K562 (cell line): ENCODE data around the gene PTPRR. TPM values are rescaled to one million over a fixed set of nuclear protein-coding genes. Genes with fewer than 3 reads are reported as not detected.

ENCODE experiments used
- ATAC-seq: fragments of 200-7000 bp; cut with Tn5 transposase; 3 replicates; pipeline ENCODE4 v1.9.1; 2020; ENCODE audit warnings: moderate library complexity
- BruUV-seq: library from RNA; stranded (reverse); fragments of 400-500 nt; replicated peaks from 2 replicates; lab custom pipeline; 2021; lab: Mats Ljungman, UMichigan
- CTCF ChIA-PET: fragments of 300-600 bp; formaldehyde crosslinking; extraction: SDS; loops from one replicate; lab custom pipeline; 2021; ENCODE audit warnings: low intra/inter-chr PET ratio; lab: Yijun Ruan, JAX
- POLR2A ChIA-PET: fragments of 300-600, 350-650 bp; sonication (Branson Sonifier 250); formaldehyde crosslinking; extraction: SDS; loops from one replicate; lab custom pipeline; 2021; ENCODE audit warnings: antibody characterized with exemption, inconsistent platforms; lab: Yijun Ruan, JAX
- DNase-seq, 4 experiments: peaks; one replicate each; pipeline versions ENCODE4 v3.0.0 to v3.0.0-alpha.2; 2011 to 2018; ENCODE audit warnings: low spot score in 3 of 4, mixed read lengths in 3 of 4; ENCODE audit errors: extremely low read depth in 1 of 4
- FAIRE-seq: peaks from 2 replicates; lab custom pipeline; 2011; peaks lifted over from hg19 to GRCh38; lab: Jason Lieb, UNC
- H2AFZ ChIP-seq: 2 replicates; pipeline ENCODE4 v1.6.0; 2011; ENCODE audit warnings: low read depth, low read length, control low read depth, inconsistent platforms
- H3K27ac ChIP-seq: fragments of 200-600 bp; 3 replicates; pipeline ENCODE4 v1.8.0; 2011; ENCODE audit warnings: low read depth, mild to moderate bottlenecking, control low read depth, inconsistent platforms, low read length, moderate library complexity, mixed read lengths; ENCODE audit errors: extremely low read depth
- H3K27me3 ChIP-seq, 2 experiments: fragments of 300-600 bp in 1 of 2; 2 replicates in 1 of 2; 3 replicates in 1 of 2; pipeline versions ENCODE4 v1.6.0 to v1.8.0; 2011; ENCODE audit warnings: inconsistent platforms in 2 of 2, low read length in 2 of 2, mild to moderate bottlenecking in 1 of 2, mixed read lengths in 1 of 2, moderate library complexity in 1 of 2; ENCODE audit not compliant: control insufficient read depth in 2 of 2, insufficient read depth in 2 of 2
- H3K36me3 ChIP-seq: fragments of 300-600 bp; 3 replicates; pipeline ENCODE4 v1.8.0; 2011; ENCODE audit warnings: mild to moderate bottlenecking, low read length, inconsistent platforms; ENCODE audit not compliant: control insufficient read depth, insufficient read depth
- H3K4me1 ChIP-seq, 2 experiments: fragments of 200-600 bp in 1 of 2; replicated peaks in 1 of 2; 2 replicates in 1 of 2; 3 replicates in 1 of 2; pipeline versions ENCODE4 v1.5.1 to v1.8.0; 2011; ENCODE audit warnings: inconsistent platforms in 2 of 2, low read length in 2 of 2, mild to moderate bottlenecking in 1 of 2, mixed read lengths in 1 of 2, moderate library complexity in 1 of 2; ENCODE audit not compliant: control insufficient read depth in 2 of 2, insufficient read depth in 2 of 2
- H3K4me2 ChIP-seq: 2 replicates; pipeline ENCODE4 v1.6.1; 2011; ENCODE audit warnings: low read length, control low read depth, inconsistent platforms, mixed read lengths; ENCODE audit not compliant: insufficient read depth
- H3K4me3 ChIP-seq: fragments of 200-600 bp; sonication (generic), shearing (Covaris generic); 2 replicates; pipeline ENCODE4 v1.5.1; 2016; ENCODE audit warnings: control low read depth, inconsistent platforms
- H3K79me2 ChIP-seq: fragments of 200-600 bp; 3 replicates; pipeline ENCODE4 v1.8.0; 2011; ENCODE audit warnings: low read length, inconsistent platforms; ENCODE audit not compliant: control insufficient read depth, insufficient read depth
- H3K9ac ChIP-seq, 2 experiments: 2 replicates each; pipeline versions ENCODE4 v1.6.0 to v1.6.1; 2011; ENCODE audit warnings: low read depth in 2 of 2, low read length in 2 of 2, control low read depth in 1 of 2, inconsistent platforms in 1 of 2, mild to moderate bottlenecking in 1 of 2, mixed read lengths in 1 of 2; ENCODE audit not compliant: insufficient read depth in 1 of 2
- H3K9me1 ChIP-seq: one replicate; pipeline ENCODE4 v1.6.0; 2011; ENCODE audit warnings: inconsistent platforms, mild to moderate bottlenecking, low read length, moderate library complexity; ENCODE audit not compliant: control insufficient read depth, insufficient read depth
- H3K9me3 ChIP-seq: replicated peaks from 2 replicates; pipeline ENCODE4 v1.5.1; 2011; ENCODE audit warnings: low read depth, low read length, inconsistent platforms; ENCODE audit not compliant: control insufficient read depth, insufficient read depth
- H4K20me1 ChIP-seq: replicated peaks from 2 replicates; pipeline ENCODE4 v1.6.1; 2011; ENCODE audit warnings: low read length, inconsistent platforms, mixed read lengths; ENCODE audit not compliant: control insufficient read depth, insufficient read depth
- CSDE1 ChIP-seq, 2 experiments: fragments of 450-650 bp; IDR thresholded peaks; 2 replicates each; pipeline ENCODE4 v1.6.1; 2016; ENCODE audit warnings: mild to moderate bottlenecking in 1 of 2
- DIDO1 ChIP-seq: fragments of 450-650 bp; IDR thresholded peaks from 2 replicates; pipeline ENCODE4 v1.6.1; 2016; ENCODE audit warnings: low read depth, missing biosample characterization, missing genetic modification characterization
- ID3 ChIP-seq, 2 experiments: fragments of 250-450 bp in 1 of 2; fragments of 450-650 bp in 1 of 2; sonication (Bioruptor Pico) in 1 of 2; IDR thresholded peaks; 2 replicates each; pipeline versions ENCODE4 v1.6.1 to v1.8.0; 2016 to 2021; ENCODE audit warnings: mild to moderate bottlenecking in 2 of 2, moderate library complexity in 2 of 2, missing compliant biosample characterization in 1 of 2, missing genetic modification characterization in 1 of 2
- LCOR ChIP-seq: sonication (generic); formaldehyde crosslinking; IDR thresholded peaks from 2 replicates; pipeline ENCODE4 v1.8.0; 2022; ENCODE audit warnings: mild to moderate bottlenecking, missing genetic modification reagents
- MYNN ChIP-seq, 2 experiments: sonication (generic); formaldehyde crosslinking in 1 of 2; IDR thresholded peaks; 2 replicates each; pipeline versions ENCODE4 v1.5.0 to v1.6.1; 2016 to 2020; ENCODE audit warnings: antibody characterized with exemption in 1 of 2, missing genetic modification reagents in 1 of 2
- NCOA6 ChIP-seq: fragments of 450-650 bp; IDR thresholded peaks from 2 replicates; pipeline ENCODE4 v1.6.1; 2017; ENCODE audit warnings: mild to moderate bottlenecking
- NCOR1 ChIP-seq: fragments of 450-650 bp; IDR thresholded peaks from 2 replicates; pipeline ENCODE4 v1.6.1; 2016; ENCODE audit warnings: mild to moderate bottlenecking, moderate library complexity
- NFIX ChIP-seq: fragments of 250-450 bp; sonication (Bioruptor Pico); IDR thresholded peaks from 2 replicates; pipeline ENCODE4 v1.4.0; 2020; ENCODE audit warnings: low read depth, mild to moderate bottlenecking, moderate library complexity
- PHB ChIP-seq: fragments of 250-450 bp; sonication (Bioruptor Pico); IDR thresholded peaks from 2 replicates; pipeline ENCODE4 v1.5.0; 2021
- POLR3A ChIP-seq: IDR thresholded peaks from 2 replicates; pipeline ENCODE4 v1.6.1; 2011; ENCODE audit warnings: borderline replicate concordance, mild to moderate bottlenecking, moderate library complexity; ENCODE audit not compliant: insufficient read length, insufficient read depth; ENCODE audit errors: extremely low read depth
- PYGO2 ChIP-seq: fragments of 450-650 bp; IDR thresholded peaks from 2 replicates; pipeline ENCODE4 v1.6.1; 2016; ENCODE audit warnings: mild to moderate bottlenecking, missing genetic modification characterization, moderate library complexity, missing compliant biosample characterization
- RAD51 ChIP-seq: fragments of 450-650 bp; IDR thresholded peaks from 2 replicates; pipeline ENCODE4 v1.7.1; 2016; ENCODE audit warnings: low read depth, mild to moderate bottlenecking, borderline replicate concordance
- SETDB1 ChIP-seq: IDR thresholded peaks from one replicate; pipeline ENCODE4 v1.6.1; 2012; ENCODE audit warnings: low read length, control low read depth, inconsistent platforms
- SIN3A ChIP-seq, 2 experiments: fragments of 150-350 bp in 1 of 2; IDR thresholded peaks; 2 replicates each; pipeline ENCODE4 v1.6.1; 2011 to 2016; ENCODE audit warnings: borderline replicate concordance in 2 of 2, low read depth in 2 of 2, low read length in 2 of 2, mild to moderate bottlenecking in 2 of 2, moderate library complexity in 2 of 2; ENCODE audit not compliant: control insufficient read depth in 1 of 2
- SMARCE1 ChIP-seq: fragments of 450-650 bp; IDR thresholded peaks from 2 replicates; pipeline ENCODE4 v1.7.1; 2016; ENCODE audit warnings: mild to moderate bottlenecking
- SNAPC5 ChIP-seq: fragments of 250-450 bp; sonication (Bioruptor Pico); IDR thresholded peaks from 2 replicates; pipeline ENCODE4 v1.8.0; 2021; ENCODE audit warnings: moderate library complexity, mild to moderate bottlenecking, inconsistent platforms
- TFAP4 ChIP-seq: sonication (generic); formaldehyde crosslinking; IDR thresholded peaks from 2 replicates; pipeline ENCODE4 v1.8.0; 2022; ENCODE audit warnings: missing genetic modification reagents, mild to moderate bottlenecking, moderate library complexity, borderline replicate concordance
- U2AF1 ChIP-seq: fragments of 200-400 bp; formaldehyde crosslinking; optimal IDR thresholded peaks from 2 replicates; pipeline ENCODE3; 2017; ENCODE audit warnings: mild to moderate bottlenecking, low read depth, low read length, moderate library complexity
- ZKSCAN1 ChIP-seq: fragments of 150-350 bp; IDR thresholded peaks from 2 replicates; pipeline ENCODE4 v1.6.1; 2016; ENCODE audit warnings: low read depth, low read length
- ZKSCAN3 ChIP-seq: fragments of 250-450 bp; sonication (Bioruptor Pico); IDR thresholded peaks from 2 replicates; pipeline ENCODE4 v1.4.0; 2020
- ZSCAN29 ChIP-seq: fragments of 450-650 bp; IDR thresholded peaks from 2 replicates; pipeline ENCODE4 v1.6.1; 2017
- in situ Hi-C: fragments of 300-500 bp; cut with MboI; formaldehyde crosslinking; loops from 4 replicates; pipeline ENCODE4 v1.15.0; 2018; ENCODE audit warnings: inconsistent platforms, mixed read lengths
- intact Hi-C: fragments of 100-400 bp; cut with micrococcal nuclease; formaldehyde crosslinking; loops from 2 replicates; pipeline ENCODE4 v1.14.2; 2022
- polyA plus RNA-seq, 8 experiments: library from polyadenylated mRNA; depleted of rRNA in 4 of 8; stranded (reverse) in 5 of 8; unstranded in 3 of 8; fragments of >200 nt; fragmentation: Nextera tagmentation in 2 of 8; fragmentation: Illumina TruSeq in 1 of 8; extraction: Ambion mirVana in 2 of 8; extraction: Trizol in 1 of 8; gene quantifications; 2 replicates each; pipeline versions ENCODE4 v1.2.1 to v1.2.3, GENCODE V29; 2011 to 2014; ENCODE audit warnings: inconsistent platforms in 1 of 8, missing spikeins in 1 of 8
- total RNA-seq, 7 experiments: library from RNA; depleted of rRNA in 6 of 7; stranded (reverse); fragments of >200 nt in 6 of 7; fragmentation: Illumina TruSeq in 2 of 7; extraction: Trizol in 2 of 7; gene quantifications; 2 replicates each; pipeline versions ENCODE4 v1.2.1 to v1.2.3, GENCODE V29; 2011 to 2021; ENCODE audit warnings: low replicate concordance in 1 of 7
- TF ChIP-seq, protein P1 (sequence below): sonication (generic); formaldehyde crosslinking; IDR thresholded peaks from 2 replicates; pipeline ENCODE4 v1.8.0; 2022; ENCODE audit warnings: mild to moderate bottlenecking, missing genetic modification reagents

Gene PTPRR
- total and polyA plus RNA-seq, 9 of the 15 experiments (the other 6 are each of a cell fraction or from before 2014, with no cell fraction given): 6.6 to 41.7 (median 12.3) TPM

DNA sequence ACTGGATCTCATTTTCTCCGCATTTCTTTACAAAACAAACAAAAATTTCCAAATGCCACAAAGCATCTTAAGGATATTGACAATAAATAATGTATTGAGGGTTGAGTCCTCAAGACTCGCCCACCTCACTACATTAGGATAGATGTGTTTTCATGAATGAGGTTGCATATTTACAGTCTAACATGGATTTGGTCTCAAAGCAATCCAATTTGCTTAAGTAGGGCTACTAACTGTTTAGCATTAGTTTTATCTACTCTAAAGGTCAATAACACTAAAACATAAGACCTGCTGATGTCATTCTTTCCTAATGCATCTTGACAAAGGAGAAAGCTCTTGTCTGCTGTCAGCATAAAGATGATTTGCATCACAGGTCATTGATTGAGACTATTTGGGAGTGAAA, 82.4 kb downstream of the PTPRR start (continued):
- no peak for TF ChIP-seq CSDE1 (IDR thresholded peaks at IDR 0.05)
- TF ChIP-seq PYGO2 (tag): no peak
- TF ChIP-seq LCOR (CRISPR knock-in tag): no peak
- TF ChIP-seq SMARCE1: no peak
- no peak for TF ChIP-seq DIDO1 (tag)
- no peak for TF ChIP-seq RAD51
- no peak for TF ChIP-seq U2AF1
- no peak for TF ChIP-seq ZKSCAN3 (CRISPR knock-in tag)
- TF ChIP-seq ZSCAN29: no peak

DNA sequence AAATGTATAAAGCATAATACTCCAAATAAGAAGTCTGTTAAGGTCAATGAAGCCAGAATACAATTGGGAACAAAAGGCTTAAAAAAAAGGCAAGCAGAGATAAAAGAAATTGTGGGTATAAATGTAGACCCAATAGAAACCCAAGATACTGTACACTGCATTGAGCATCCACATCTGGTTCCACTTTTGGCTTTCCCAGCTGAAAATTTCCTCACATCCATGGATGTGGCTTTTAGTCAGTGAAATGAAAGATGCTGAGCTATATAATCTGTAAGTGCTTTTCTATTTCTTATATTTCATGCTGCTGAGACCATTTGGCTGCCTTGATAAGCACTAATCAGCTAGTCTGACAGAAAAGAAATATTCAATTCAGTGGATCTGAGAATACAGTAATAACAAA, 83.5 kb downstream of the PTPRR start:
- no peak overlapping the region for H3K27ac ChIP-seq
- no peaks in the 10 kb centered on the region for H3K9me3 ChIP-seq
- no peaks in the 10 kb centered on the region for H3K36me3 ChIP-seq
- no peak for FAIRE-seq
- no peak for ATAC-seq
- H3K4me1 ChIP-seq: no peaks in the 10 kb centered on the region; a peak in 1 of 5 replicates
- CTCF ChIA-PET: no interaction called here
- POLR2A ChIA-PET: no interaction called here
- no peak overlapping the region for H3K9ac ChIP-seq
- H4K20me1 ChIP-seq: no peaks in the 10 kb centered on the region
- no peak for DNase-seq
- H3K4me2 ChIP-seq: no peak overlapping the region
- no peaks in the 10 kb centered on the region for H3K27me3 ChIP-seq
- no peak overlapping the region for H2AFZ ChIP-seq
- intact Hi-C loops: loop anchor here (10.0 kb wide), 1 partner anchor 242 kb away; no protein-coding TSS in a partner anchor
- BruUV-seq: no TSS peak
- H3K79me2 ChIP-seq: no peaks in the 10 kb centered on the region
- in situ Hi-C loops: no loop called here
- H3K9me1 ChIP-seq: no peaks in the 10 kb centered on the region
- no peak overlapping the region for H3K4me3 ChIP-seq
- TF ChIP-seq SNAPC5 (CRISPR knock-in tag) (no peak), POLR3A (no peak), NCOR1 (no peak), MYNN (IDR thresholded peaks at IDR 0.05) (no peak), MYNN (CRISPR knock-in tag; IDR thresholded peaks at IDR 0.05) (no peak), ID3 (CRISPR knock-in tag; IDR thresholded peaks at IDR 0.05) (no peak), ID3 (tag; IDR thresholded peaks at IDR 0.05) (no peak), SIN3A (IDR thresholded peaks at IDR 0.05; ENCODE audit: borderline replicate concordance in 2 of 2, control insufficient read depth in 1 of 2, low read depth in 2 of 2, low read length in 2 of 2) (no peak), TFAP4 (no peak), NCOA6 (no peak), ZKSCAN1 (no peak), NFIX (CRISPR knock-in tag) (no peak), PYGO2 (tag) (no peak), SETDB1 (no peak), PHB (CRISPR knock-in tag) (no peak)
- TF ChIP-seq, protein P1, sequence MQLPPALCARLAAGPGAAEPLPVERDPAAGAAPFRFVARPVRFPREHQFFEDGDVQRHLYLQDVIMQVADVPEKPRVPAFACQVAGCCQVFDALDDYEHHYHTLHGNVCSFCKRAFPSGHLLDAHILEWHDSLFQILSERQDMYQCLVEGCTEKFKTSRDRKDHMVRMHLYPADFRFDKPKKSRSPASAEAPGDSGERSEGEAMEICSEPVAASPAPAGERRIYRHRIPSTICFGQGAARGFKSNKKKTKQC: no peak
